GM18867 (cell line): ENCODE data around the gene MPZL3.

ENCODE experiments used
- ATAC-seq: cut with Tn5 transposase; IDR thresholded peaks from one replicate; pipeline ENCODE4 v1.9.1; 2021; ENCODE audit warnings: mild to moderate bottlenecking, moderate library complexity; ENCODE audit not compliant: unreplicated experiment

Gene MPZL3

DNA sequence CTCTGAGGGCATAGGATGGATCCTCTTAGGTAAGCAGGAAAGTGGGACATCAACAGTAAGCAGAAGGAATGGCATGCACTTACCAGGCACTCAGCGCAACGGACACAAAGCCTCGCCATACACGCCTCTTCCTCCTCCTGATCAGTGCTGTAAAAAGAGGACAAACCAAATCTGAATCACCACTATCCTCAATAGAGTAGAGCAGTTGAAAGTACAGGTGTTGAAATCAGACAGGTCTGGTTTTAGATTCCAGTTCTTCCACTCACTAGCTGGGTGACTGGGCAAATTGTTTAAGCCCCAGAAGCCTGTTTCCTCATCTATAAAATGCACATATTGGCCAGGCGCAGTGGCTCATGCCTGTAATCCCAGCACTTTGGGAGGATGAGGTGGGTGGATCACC is 18.8 kb downstream of the MPZL3 start:
- no peak for ATAC-seq

GRCh38 chr11:118232659-118233058 is 19.5 kb downstream of the MPZL3 start:
- ATAC-seq, result no peak

- ATAC-seq, result no peak
Measured at GRCh38 chr11:118231461-118231860, 20.7 kb downstream of the MPZL3 start.

GRCh38 chr11:118230088-118230487 is 22.1 kb downstream of the MPZL3 start:
- no peak for ATAC-seq

- no peak for ATAC-seq
Measured at GRCh38 chr11:118229274-118229847, 22.8 kb downstream of the MPZL3 start.

DNA sequence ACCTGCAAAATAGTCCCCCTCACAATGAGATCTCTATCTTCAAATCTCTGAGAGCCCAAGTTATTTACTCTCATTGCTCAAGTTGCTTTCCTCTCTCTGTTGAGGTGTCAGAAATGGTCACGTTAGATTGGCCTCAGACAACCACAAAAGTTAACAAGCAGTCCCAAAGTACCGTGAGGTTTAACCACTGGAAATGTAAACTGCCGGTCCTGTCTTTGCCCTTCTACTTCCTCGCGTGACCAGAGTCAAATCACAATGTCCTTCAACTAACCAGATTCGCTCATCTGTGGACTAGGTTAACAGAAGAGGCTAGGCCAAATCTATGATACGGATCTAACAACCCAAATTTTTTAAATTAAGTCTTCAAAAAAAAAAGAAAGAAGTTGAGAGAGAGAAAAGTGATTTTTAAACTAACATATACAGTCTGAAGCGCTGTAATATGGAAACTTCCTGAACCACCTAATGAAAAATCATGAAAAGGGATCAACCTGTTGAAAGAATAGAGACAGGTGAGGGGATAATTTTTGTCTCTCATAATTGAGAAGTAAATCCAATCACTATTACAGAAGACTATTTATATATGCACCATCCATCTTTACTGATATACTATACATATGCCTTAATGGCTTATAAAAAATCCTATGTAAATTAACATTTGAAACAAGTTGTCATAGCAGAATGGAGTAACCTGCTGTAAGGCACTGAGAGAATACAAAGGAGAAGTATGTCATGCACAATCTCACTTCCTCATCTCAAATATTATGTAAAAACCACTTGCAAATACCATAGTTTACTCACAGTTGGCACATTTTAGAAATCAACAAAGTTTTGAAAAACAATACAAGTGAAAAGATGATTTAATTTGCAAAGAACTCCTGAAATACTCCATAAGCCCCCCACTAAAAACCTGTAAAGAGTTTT is 24.0 kb downstream of the MPZL3 start:
- ATAC-seq, result peak; percentile 69

DNA sequence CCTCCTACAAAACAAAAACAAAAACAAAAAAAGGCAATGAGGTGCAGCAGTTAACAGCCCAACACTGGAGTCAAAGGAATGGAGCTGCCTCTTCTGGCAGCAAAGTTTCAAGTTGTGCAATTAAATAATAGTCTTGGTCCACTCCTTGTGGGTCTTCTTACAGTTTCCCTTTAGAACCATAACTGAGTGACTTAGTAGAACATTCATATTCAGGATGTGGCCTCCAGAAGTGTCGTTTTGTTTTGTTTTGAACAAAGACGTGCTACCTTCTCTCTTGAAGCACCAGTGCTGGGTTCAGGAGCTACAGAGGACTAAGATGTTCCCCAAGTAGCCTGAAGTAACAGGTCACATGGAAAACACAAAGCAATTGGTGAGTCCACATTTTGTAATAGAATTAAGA is 25.4 kb downstream of the MPZL3 start:
- no peak for ATAC-seq

DNA sequence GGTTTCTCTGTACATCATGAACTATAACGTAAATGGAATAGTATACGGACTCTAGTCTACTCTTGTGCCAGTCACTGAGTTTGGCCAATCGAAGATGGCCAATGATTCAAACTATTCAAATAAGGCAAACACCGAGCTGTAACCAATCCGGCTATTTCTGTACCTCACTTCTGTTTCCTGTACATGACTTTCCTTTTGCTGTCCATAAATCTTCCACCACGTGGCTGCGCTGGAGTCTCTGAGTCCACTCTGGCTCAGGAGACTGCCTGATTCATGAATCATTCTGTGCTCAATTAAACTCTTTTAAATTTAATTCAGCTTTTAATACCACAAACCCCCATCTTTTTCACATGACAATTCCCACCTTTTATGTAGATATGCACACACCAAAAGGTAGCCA is 25.9 kb downstream of the MPZL3 start:
- ATAC-seq, result no peak

DNA sequence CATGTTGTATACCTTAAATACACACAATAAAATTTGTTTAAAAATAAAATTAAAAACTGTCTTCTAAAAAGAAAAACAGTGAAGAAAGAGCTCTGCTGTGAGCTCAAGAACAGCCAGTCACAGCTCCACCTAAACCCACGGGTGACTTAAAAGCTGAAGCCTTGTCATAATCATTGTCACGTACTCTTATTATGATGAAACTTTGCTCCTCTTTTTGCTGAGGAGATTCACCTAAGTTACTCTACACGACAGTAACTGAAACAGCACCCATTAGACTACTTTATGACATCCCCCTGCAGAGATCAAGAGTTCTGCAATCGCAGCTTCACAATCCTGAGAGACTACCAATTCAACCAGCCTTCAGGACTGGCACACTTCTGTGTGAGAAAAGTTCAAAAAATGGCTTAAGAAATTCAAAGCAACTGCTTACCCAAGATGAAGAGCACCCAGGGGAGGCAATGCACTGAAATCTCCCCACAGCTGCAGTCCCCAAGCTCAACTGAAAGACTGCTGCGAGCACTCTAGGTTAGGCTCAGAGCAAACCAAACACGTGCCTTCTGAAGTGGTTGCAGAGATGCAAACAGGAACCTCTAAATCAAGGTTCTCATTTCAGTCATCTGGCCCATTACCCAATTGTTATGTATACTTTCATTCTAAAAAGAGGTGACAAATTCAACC is 27.5 kb downstream of the MPZL3 start, which contains the start of gene JAML:
Gene JAML (minus strand): TSS at position 501 of the 678 bp plus-strand sequence. CDS start 10,145 bp downstream, outside the sequence.
- ATAC-seq, result peak; percentile 49

GRCh38 chr11:118223992-118224391 is 28.2 kb downstream of the MPZL3 start:
- no peak for ATAC-seq

DNA sequence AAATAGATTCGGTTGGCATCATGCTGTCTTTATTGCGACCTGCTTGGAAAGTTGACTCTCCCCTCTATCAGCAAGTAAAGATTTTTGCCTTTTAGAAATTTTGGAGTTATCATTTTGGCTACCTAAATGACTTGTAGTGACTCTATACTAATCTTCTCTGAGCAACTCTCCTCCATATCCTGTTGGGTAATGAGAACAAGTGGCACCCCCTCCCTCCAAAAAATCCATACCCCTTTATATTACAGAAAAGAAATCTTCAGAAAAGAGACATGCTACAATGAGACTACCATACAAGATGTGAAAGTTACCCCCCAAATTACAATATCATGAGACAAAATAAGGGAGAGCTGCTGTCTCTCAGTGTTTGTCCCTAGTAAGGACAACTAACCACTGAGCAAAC is 28.6 kb downstream of the MPZL3 start:
- ATAC-seq, result no peak

DNA sequence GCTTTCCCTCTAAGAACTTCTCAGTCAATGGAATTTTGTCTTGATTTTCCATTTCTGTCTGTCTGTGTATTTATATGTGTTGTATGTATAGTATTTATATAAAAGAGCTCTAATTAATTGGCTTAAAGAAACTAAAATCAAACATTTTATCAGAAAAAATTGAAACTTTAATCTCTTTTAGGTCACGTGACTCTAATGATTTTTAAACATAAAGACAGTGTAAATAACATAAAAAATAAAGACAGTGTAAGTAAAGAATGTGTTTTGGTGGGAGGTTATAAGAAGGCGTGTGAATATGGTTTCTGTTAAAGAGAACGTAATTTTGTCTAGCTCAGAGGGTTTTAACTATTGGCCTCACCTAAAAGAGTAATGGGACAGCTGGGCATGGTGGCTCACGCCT is 29.7 kb downstream of the MPZL3 start:
- no peak for ATAC-seq

- ATAC-seq, result no peak
Measured at GRCh38 chr11:118221419-118221818, 30.7 kb downstream of the MPZL3 start.

DNA sequence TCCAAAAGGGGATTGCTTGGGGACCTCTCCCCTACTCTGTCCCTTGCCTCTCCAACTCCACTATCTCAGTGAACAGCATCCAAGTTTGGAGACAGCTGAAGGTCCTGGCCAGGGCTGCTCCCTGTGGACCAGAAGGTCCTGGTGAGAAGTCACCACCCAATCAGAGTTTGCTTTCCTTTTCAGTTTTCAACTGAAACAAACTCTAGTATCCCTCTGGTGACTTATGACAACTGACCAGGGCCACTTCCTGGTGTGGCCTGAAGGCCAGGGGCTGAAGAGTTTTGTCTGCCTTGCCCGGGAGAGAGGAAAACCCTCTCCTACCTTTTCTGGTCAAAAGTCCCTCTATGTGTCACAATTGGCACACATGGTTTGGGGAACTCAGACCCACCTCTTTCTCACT is 32.4 kb downstream of the MPZL3 start:
- no peak for ATAC-seq

- ATAC-seq, result no peak
Measured at GRCh38 chr11:118219244-118219643, 32.9 kb downstream of the MPZL3 start.

DNA sequence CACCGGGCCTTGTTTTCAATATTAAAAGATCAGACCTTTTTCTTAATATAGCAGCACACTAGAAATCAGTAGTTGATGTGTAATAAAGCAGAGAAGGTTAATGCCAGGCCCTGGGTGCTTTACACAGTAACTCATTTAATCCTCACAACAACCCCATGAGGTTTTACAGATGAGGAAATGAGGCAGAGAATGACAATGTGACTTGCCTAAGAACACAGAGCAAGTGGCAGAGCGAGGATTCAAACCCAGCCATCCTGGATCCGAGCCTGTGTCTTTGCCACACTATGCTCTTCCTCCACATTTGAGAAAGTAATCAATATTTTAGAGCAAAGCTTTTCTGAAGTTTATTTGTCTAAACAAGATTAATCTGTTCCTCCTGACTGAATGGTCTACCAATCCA is 34.6 kb downstream of the MPZL3 start:
- ATAC-seq, result no peak

GRCh38 chr11:118216621-118217481 is 35.3 kb downstream of the MPZL3 start:
- no peak for ATAC-seq

DNA sequence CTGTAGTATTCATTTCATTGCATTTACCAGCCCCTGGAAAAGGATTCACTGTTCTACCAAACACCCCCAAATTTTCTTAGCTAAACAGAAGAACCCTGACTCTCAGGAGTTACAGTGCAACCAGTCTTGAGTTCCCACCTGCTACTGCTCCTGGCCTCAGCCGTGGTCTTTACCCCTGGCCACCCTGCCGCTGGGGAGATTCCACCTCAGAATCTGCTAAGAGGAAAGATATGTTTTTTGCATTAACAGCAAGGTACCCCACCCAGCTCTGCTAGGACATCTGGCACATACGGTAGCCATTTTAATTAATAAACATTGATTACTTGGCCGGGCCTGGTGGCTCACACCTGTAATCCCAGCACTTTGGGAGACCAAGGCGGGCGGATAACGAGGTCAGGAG is 36.4 kb downstream of the MPZL3 start:
- ATAC-seq, result no peak

DNA sequence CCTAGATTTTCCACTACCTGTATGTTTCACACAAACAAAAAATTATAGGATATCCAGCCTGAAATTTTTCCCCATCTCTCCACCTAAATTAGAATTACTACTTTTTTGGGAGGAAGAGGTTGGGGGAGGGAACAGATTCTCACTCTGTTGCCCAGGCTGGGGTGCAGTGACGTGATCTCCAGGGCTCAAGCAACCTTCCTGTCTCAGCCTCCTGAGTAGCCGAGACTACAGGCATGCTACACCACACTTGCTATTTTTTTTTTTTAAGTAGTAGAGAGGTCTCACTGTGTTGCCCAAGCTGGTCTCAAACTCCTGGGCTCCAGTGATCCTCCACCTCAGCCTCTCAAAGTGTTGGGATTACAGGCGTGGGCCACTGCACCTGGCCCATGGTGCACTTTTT is 36.9 kb downstream of the MPZL3 start:
- ATAC-seq, result no peak

- ATAC-seq, result no peak
Measured at GRCh38 chr11:118214210-118214914, 37.8 kb downstream of the MPZL3 start.
